B cell (primary cell): ENCODE results near the gene CNTN4.

ENCODE experiments used
- EZH2 ChIP-seq: IDR thresholded peaks from 2 replicates; pipeline ENCODE4 v1.6.1; 2012; ENCODE audit warnings: borderline replicate concordance, low read depth, mild to moderate bottlenecking, moderate library complexity, low read length; ENCODE audit not compliant: insufficient read depth, poor library complexity, severe bottlenecking
- TF ChIP-seq, protein P1 (sequence below): fragments of 200-600 bp; IDR thresholded peaks from one replicate; pipeline ENCODE4 v1.8.0; 2022; ENCODE audit warnings: antibody characterized with exemption, mild to moderate bottlenecking

DNA sequence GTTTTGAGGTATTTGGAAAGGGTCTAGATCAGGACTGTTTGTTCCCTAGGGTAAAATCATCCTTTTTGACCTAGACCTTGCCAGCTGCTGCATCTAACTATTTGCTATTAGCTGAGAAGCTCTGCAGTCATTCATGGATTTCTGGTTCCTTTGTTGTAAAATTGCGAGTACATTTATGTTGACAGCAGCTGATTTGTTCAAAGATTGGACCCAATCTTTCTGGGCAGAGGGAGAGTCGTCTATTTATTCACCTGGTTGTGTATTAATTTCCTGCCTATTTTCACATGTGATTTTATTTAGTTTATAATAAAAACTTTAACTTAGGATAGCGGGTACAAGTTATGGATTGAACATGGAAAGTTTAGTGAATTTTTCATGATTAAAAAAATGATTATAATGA lies 236.3 kb downstream of the CNTN4 start:
- no peak for TF ChIP-seq EZH2
- TF ChIP-seq, protein P1, sequence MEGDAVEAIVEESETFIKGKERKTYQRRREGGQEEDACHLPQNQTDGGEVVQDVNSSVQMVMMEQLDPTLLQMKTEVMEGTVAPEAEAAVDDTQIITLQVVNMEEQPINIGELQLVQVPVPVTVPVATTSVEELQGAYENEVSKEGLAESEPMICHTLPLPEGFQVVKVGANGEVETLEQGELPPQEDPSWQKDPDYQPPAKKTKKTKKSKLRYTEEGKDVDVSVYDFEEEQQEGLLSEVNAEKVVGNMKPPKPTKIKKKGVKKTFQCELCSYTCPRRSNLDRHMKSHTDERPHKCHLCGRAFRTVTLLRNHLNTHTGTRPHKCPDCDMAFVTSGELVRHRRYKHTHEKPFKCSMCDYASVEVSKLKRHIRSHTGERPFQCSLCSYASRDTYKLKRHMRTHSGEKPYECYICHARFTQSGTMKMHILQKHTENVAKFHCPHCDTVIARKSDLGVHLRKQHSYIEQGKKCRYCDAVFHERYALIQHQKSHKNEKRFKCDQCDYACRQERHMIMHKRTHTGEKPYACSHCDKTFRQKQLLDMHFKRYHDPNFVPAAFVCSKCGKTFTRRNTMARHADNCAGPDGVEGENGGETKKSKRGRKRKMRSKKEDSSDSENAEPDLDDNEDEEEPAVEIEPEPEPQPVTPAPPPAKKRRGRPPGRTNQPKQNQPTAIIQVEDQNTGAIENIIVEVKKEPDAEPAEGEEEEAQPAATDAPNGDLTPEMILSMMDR: no peak
